HG02678 (cell line): Measurements from ENCODE around the gene HDAC10.

Experiments used
- ATAC-seq: cut with Tn5 transposase; IDR thresholded peaks from one replicate; pipeline ENCODE4 v1.9.1; 2021; ENCODE audit warnings: mild to moderate bottlenecking, moderate library complexity; ENCODE audit not compliant: unreplicated experiment

HDAC10 gene

GRCh38 chr22:50242406-50242949, 8.6 kb downstream of the HDAC10 start:
- ATAC-seq, result no peak

DNA sequence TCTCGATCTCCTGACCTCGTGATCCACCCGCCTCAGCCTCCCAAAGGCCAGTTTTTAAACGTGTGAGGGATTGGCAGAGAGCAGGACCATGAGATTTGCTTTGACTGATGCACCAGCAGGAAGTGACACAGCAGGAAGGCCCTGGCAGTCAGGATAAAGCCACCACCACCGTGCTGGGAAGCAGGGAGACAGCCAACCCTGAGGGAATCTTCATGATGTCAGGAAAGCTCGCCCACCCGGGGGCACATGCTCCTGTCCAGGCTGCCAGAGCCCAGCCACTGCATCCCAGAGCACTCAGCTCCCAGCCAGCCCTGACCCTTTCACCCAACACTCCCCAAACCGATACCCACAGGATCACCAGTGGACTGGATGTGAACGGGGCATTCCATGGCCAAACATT, 12.3 kb downstream of the HDAC10 start:
- ATAC-seq, result no peak

DNA sequence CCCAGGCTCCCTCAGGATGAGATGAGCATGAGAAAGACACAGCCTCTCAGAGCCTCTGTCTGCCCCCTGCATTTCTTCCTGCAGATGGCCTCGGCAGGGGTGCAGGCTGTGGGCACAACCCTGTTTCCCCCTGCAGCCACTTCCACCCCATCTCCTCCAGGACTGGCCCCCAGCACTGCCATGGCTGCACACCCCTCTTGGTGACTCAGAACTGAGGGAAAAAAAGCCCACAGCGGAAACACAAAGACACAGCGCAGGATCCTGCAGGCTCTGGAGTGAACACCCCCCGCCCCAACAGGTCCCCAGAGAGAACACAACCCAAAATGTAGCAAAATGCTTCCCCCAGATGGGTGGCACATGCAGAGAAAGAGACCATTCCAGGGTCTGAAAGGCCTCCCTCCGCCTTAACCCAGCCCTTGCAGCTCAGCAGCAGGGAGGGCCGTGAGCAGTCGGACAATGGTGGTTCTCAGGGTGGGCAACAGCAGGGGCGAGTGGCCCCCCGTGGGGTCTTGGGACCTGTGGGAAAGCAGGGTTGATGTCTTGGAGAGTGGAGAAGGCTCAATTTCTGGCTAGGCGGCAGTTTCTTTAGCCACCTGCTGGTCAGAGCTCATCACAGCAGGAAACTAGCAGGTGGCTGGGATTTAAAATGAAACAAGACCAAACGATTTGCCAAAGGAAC, 14.2 kb downstream of the HDAC10 start:
- ATAC-seq, result no peak

- ATAC-seq, result no peak
Observed at GRCh38 chr22:50233223-50233622, 17.8 kb downstream of the HDAC10 start.

DNA sequence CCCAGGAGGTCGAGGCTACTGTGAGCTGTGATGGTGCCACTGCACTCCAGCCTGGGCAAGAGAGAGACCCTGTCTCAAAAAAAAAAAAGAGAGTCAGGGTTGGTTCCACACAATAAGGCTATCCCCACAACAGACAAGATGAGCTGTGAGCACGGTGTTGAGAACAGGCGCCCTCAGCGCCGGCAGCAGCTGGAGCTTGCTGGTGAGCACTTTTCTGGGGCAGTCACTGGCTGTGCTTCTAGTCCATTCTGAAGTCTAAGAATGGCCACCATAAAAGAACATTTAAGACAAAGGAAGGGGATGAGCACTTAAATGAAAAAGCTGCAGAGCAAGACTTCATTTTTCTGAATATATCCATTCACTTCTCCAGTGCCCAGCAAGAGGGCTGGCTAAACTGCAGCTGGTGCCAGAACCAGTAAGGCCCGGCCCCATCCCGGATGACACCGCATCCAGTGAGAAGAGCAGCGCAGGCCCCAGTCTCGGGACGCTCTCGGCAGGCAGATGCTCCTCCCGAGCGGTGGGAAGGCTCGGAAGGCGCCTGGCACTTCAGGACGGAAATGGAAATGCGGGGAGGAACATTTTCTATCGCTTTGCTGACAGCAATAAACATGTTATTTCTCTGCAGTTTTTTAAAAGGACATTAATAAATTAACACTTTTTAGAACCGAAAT, 18.4 kb downstream of the HDAC10 start:
- ATAC-seq, result no peak

DNA sequence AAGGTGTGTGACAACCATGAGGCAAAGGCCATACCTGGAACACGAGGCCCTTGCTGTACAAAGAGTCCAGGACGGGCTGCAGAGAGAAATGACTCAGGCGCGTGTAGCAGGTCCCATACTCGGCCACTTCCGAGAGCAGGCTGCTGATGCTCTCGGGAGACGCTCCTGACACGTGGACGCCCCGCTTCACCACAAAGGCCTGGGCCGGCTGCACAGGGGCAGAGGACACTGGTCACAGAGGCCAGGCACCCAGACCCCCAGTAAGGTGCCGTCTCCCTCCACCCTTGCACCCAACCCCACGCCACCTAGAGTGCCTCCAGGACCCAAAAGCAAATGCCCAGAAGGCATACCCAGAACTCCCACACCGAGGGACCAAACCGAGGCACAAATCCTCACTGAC, 21.7 kb downstream of the HDAC10 start:
- ATAC-seq, result no peak

DNA sequence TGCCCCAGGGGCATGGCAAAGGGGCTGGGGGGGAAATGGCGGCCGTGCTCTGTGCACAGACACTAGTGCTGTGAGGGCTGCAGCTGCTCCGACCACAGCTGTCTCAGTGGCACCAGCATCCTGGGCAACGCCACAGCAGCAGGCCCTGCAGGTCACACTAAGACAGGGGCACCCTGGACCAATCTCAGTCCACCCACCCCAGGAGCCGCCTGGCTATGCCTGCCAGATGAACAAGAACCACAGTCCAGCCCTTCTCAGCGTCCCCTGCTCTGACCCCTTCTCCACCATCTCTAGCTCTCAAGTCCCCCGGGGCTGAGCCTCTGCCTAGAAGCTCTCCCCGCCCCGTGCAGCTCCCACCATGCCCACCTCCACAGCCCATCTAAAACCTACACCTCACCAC, 22.7 kb downstream of the HDAC10 start:
- ATAC-seq, result no peak

- no peak for ATAC-seq
Observed at GRCh38 chr22:50227579-50228215, 23.4 kb downstream of the HDAC10 start.

DNA sequence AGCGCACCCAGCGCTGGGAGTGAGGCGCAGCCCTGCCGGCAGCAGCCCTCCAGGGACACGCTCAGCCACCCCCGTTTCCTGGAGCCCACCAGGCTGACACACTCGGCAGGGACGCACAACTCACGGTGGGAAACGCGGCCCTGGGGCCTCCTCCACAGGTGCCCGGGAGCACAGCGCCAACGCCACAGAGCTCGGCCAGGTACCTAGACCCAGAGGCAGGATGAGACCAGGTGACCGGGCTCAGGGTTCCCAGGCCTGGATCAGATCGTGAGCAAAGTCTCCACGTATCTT, 24.2 kb downstream of the HDAC10 start:
- ATAC-seq, result no peak

GRCh38 chr22:50226063-50226874, 24.8 kb downstream of the HDAC10 start:
- no peak for ATAC-seq

DNA sequence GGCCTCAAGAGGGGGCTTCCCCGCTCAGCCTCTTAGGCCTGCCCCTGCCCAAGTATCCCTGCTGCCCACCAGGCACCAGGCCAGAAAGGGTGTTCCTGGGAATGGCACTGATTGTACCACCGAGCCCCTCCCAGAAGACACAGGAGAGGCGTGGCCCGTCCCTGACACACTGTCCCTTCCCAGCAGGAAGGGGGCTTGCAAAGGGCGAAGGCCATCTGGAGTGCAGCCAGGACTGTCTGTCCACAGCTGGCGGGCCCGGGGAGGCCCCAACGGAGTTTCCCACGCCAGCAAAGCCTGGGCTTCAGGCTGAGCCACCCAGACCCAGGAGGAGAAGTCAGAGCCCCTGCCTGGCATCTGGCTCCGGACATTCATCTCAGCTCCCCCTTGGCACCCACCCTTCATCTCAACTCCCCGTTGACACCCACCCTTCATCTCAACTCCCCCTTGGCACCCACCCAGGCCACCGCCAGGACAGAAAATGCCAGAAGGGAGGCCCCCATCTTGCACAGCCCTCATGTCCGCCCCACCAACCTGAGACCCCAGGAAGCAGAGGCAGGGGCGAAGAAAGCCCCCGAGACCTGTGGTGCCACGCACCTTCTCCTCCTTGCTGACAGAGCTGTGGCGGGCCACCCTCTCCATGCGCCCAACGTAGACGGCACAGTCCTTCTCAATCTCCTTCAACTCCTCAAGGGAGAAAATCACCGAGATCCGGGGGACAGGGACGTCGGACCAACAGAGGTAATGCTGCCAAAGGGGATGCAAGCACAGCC, 25.7 kb downstream of the HDAC10 start:
- no peak for ATAC-seq

GRCh38 chr22:50224071-50224470, 27.0 kb downstream of the HDAC10 start:
- no peak for ATAC-seq

DNA sequence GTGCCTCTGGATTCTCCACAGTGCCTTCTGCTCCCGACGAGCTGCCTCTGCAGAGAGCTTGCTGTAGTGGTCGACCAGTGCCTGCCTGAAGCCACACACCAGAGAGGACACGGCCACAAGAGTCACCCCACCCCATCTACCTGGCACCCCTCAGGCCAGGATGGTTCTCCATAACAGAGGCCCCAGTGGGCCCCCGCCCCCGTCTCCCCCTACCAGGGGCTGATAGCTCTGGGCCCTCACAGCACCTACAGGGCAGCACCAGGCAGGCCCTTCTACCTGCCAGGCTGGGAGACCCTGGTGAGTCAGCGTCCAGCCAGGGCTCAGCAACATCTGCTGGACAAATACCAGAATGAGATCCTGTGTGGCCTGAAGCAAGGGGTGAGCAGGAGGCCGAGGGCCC, 28.6 kb downstream of the HDAC10 start:
- no peak for ATAC-seq

DNA sequence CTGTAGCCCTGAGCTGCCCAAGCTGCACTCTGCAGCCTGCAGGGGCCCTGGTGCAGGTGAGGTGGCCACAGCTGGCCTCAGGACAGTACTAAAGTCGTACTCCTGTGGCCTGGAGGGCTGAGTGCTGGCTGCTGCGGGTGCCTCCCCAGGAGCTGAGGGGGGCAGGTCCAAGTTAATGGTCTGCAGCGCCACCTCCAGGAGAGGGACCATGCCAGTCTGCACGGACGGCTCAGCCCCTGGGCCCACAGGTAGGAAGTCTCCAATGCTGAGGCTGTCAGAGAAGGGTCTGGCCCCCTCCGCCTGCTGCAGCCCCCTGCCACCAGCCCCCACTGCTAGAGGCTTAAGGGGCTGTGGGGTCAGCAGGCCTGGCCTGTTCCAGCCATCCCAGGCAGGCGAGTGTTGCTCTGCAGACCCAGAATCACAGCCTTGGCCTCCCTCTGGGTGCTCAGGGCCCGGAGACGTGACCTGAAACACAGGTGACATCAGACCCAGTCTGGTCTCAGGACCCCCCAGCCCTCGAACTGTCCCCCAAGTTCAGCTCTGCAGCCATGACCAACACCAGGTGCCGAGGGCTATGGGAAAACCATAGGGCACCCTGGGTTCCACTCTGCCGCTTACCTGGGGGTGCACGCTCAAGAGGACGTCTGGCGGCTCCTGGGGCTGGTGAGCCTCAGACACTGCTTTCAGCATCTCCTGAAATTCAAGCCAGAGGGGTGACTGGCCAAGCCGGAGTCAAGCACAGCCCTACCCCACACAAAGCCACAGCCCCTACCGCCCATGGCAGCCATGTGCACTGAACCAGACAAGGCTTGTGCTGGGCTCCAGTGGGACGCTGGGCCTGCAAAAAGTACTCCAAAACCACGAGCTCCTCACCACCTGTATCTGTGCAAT, 29.4 kb downstream of the HDAC10 start:
- ATAC-seq, result no peak

GRCh38 chr22:50220603-50221409, 30.3 kb downstream of the HDAC10 start:
- no peak for ATAC-seq

DNA sequence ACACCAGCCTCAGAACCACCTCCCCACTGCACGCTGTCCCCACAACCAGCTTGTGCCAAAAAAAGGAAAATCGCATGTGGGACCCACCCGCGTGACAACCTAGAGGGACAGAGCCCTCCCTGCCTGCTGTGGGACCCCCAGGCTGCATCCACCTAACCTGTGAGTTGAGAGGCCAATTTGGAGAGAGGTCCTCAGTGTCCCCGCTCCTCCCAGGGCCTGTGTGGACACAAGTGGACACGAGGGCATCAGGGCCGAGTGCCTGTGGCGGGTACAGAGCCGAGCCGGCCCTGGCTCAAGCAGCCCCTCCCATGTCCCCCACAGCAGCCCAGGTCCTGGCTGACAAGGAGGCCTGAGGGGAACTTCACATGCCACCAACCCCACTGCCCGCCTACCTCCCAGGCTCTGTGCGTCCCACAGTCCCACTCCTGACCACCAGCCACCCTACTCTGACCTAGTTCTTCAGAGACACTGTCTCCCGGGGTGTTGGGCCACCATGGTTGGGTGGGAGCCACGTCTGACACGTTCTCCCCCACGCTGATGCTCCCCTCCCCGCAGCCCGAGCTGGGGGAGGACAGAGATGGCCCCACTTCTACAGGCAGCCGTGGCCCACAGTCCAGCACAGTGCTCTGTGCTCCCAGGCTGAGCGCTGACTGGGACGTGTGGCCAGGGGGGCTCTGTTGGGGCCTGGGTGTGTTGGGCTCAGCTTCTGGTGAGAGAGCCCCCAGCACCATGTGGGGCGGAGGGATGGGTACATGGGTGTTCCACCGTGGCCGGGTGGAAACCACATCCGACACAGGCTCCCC, 31.1 kb downstream of the HDAC10 start:
- ATAC-seq, result no peak

GRCh38 chr22:50218996-50219727, 31.9 kb downstream of the HDAC10 start:
- ATAC-seq, result no peak
